ENCODE data around the gene UGT2B28. TPM values are rescaled to one million over a fixed set of nuclear protein-coding genes. Genes with fewer than 3 reads are reported as not detected.

The UGT2B28 gene
- total RNA-seq, 2 donors from 2014 or later = not detected

Other genes starting within 250 kb of the UGT2B28 start
- gene UGT2B7, start 184.0 kb upstream of the UGT2B28 start, total RNA-seq = 1 to 10 TPM in 1 of 2 donors, not detected in 1; 7.3 TPM
- gene UGT2B11, start 65.7 kb upstream of the UGT2B28 start, total RNA-seq = not detected
- not detected for gene UGT2B4, start 215.4 kb downstream of the UGT2B28 start, total RNA-seq

All from body of pancreas (tissue), 2 donors.